HCT116 (cell line): ENCODE data around the gene ZCCHC3. TPM values are rescaled to one million over a fixed set of nuclear protein-coding genes. Genes with fewer than 3 reads are reported as not detected.

Experiments
- ATAC-seq: fragments of 200-7000 bp; cut with Tn5 transposase; 2 replicates; pipeline ENCODE4 v1.9.1; 2020; ENCODE audit warnings: mild to moderate bottlenecking, moderate library complexity
- BruUV-seq: library from RNA; stranded (reverse); fragments of 400-500 nt; replicated peaks from 2 replicates; lab custom pipeline; 2021; lab: Mats Ljungman, UMichigan
- CTCF ChIA-PET: fragments of 300-600 bp; sonication (Branson Sonifier 250); formaldehyde crosslinking; loops from one replicate; lab custom pipeline; 2021; ENCODE audit warnings: antibody characterized with exemption; lab: Charles Lee
- POLR2A ChIA-PET: fragments of 300-600, 350-600 bp; sonication (Branson Sonifier 250); formaldehyde crosslinking; loops from one replicate; lab custom pipeline; 2021; ENCODE audit warnings: antibody characterized with exemption; lab: Charles Lee
- RAD21 ChIA-PET, 2 experiments: fragments of 300-600 bp; sonication (Branson Sonifier 250); formaldehyde crosslinking; loops; one replicate each; lab custom pipeline; 2023; ENCODE audit warnings: low total read pairs in 2 of 2; ENCODE audit not compliant: uncharacterized antibody in 2 of 2, unreplicated experiment in 2 of 2, low non-redundant PET in 1 of 2; lab: Charles Lee
- DNase-seq: peaks from one replicate; pipeline ENCODE4 v3.0.0-alpha.2; 2010; ENCODE audit warnings: low read depth, low spot score
- H2AFZ ChIP-seq: fragments of 200-600 bp; shearing (Covaris generic), sonication (generic); 2 replicates; pipeline ENCODE4 v1.6.1; 2017; ENCODE audit warnings: low read depth, mixed run types, mixed read lengths, antibody characterized with exemption, low read length; ENCODE audit not compliant: poor library complexity, severe bottlenecking
- H3K27ac ChIP-seq: 2 replicates; pipeline ENCODE4 v1.5.1; 2012; ENCODE audit warnings: low read depth, low read length
- H3K27me3 ChIP-seq: fragments of 200-600 bp; sonication (generic); 2 replicates; pipeline ENCODE4 v1.6.1; 2016; ENCODE audit warnings: mixed run types, low read length, mixed read lengths; ENCODE audit not compliant: insufficient read depth
- H3K36me3 ChIP-seq, 2 experiments: fragments of 200-500 bp in 1 of 2; fragments of 200-600 bp in 1 of 2; sonication (Bioruptor generic) in 1 of 2; sonication (generic) in 1 of 2; 2 replicates each; pipeline versions ENCODE4 v1.5.1 to v1.6.1; 2014 to 2016; ENCODE audit warnings: low read length in 2 of 2, inconsistent platforms in 1 of 2, mixed read lengths in 1 of 2, mixed run types in 1 of 2; ENCODE audit not compliant: insufficient read depth in 2 of 2, control insufficient read depth in 1 of 2
- H3K4me1 ChIP-seq, 2 experiments: fragments of 200-600 bp in 1 of 2; sonication (generic) in 1 of 2; 2 replicates each; pipeline versions ENCODE4 v1.5.1 to v1.6.1; 2012 to 2017; ENCODE audit warnings: low read length in 2 of 2, inconsistent platforms in 1 of 2, mild to moderate bottlenecking in 1 of 2, mixed read lengths in 1 of 2, mixed run types in 1 of 2, moderate library complexity in 1 of 2; ENCODE audit not compliant: insufficient read depth in 2 of 2, control insufficient read depth in 1 of 2
- H3K4me2 ChIP-seq: fragments of 200-600 bp; sonication (generic); 2 replicates; pipeline ENCODE4 v1.6.1; 2017; ENCODE audit warnings: mixed run types, low read length, mixed read lengths
- H3K4me3 ChIP-seq, 2 experiments: fragments of 200-600 bp in 1 of 2; sonication (generic) in 1 of 2; replicated peaks in 1 of 2; 2 replicates each; pipeline ENCODE4 v1.5.1; 2011 to 2016; ENCODE audit warnings: low read length in 2 of 2, control low read depth in 1 of 2, low read depth in 1 of 2, mild to moderate bottlenecking in 1 of 2, mixed read lengths in 1 of 2, mixed run types in 1 of 2
- H3K79me2 ChIP-seq: fragments of 200-600 bp; sonication (generic); 2 replicates; pipeline ENCODE4 v1.6.1; 2017; ENCODE audit warnings: mild to moderate bottlenecking, mixed run types, low read length, moderate library complexity, mixed read lengths; ENCODE audit not compliant: insufficient read depth
- H3K9ac ChIP-seq: fragments of 200-600 bp; sonication (generic); 2 replicates; pipeline ENCODE4 v1.6.1; 2016; ENCODE audit warnings: low read length, mixed read lengths
- H3K9me2 ChIP-seq: fragments of 200-600 bp; sonication (generic), shearing (Covaris generic); 2 replicates; pipeline ENCODE4 v1.6.1; 2017; ENCODE audit warnings: mixed run types, mild to moderate bottlenecking, moderate library complexity; ENCODE audit not compliant: insufficient read depth
- H3K9me3 ChIP-seq, 2 experiments: fragments of 200-500 bp in 1 of 2; fragments of 200-600 bp in 1 of 2; sonication (Bioruptor generic) in 1 of 2; sonication (generic) in 1 of 2; 2 replicates each; pipeline ENCODE4 v1.6.1; 2014 to 2017; ENCODE audit warnings: low read length in 2 of 2, mixed read lengths in 2 of 2, inconsistent platforms in 1 of 2, low read depth in 1 of 2, mild to moderate bottlenecking in 1 of 2, mixed run types in 1 of 2, moderate library complexity in 1 of 2; ENCODE audit not compliant: control insufficient read depth in 1 of 2, insufficient read depth in 1 of 2
- H4K20me1 ChIP-seq: fragments of 200-600 bp; sonication (generic), shearing (Covaris generic); 2 replicates; pipeline ENCODE4 v1.6.1; 2017; ENCODE audit warnings: mixed run types, mild to moderate bottlenecking, moderate library complexity; ENCODE audit not compliant: insufficient read depth
- ATF3 ChIP-seq: IDR thresholded peaks from 2 replicates; pipeline ENCODE4 v1.6.1; 2012
- CBX3 ChIP-seq: IDR thresholded peaks from 2 replicates; pipeline ENCODE4 v1.6.1; 2012; ENCODE audit warnings: low read depth
- CEBPB ChIP-seq: IDR thresholded peaks from 2 replicates; pipeline ENCODE4 v1.6.1; 2012; ENCODE audit warnings: low read depth
- CTCF ChIP-seq, 3 experiments: fragments of 200-600 bp in 1 of 3; sonication (generic) in 1 of 3; IDR thresholded peaks in 2 of 3; conservative IDR thresholded peaks in 1 of 3; 2 replicates each; pipeline ENCODE4 v1.5.1; 2012 to 2017; ENCODE audit warnings: low read depth in 2 of 3, low read length in 2 of 3, antibody characterized with exemption in 1 of 3, borderline replicate concordance in 1 of 3, control low read depth in 1 of 3, mild to moderate bottlenecking in 1 of 3, mixed read lengths in 1 of 3, mixed run types in 1 of 3, moderate library complexity in 1 of 3; ENCODE audit not compliant: insufficient read depth in 1 of 3
- EGR1 ChIP-seq: IDR thresholded peaks from 2 replicates; pipeline ENCODE4 v1.6.1; 2012; ENCODE audit warnings: low read depth
- ELF1 ChIP-seq: IDR thresholded peaks from 2 replicates; pipeline ENCODE4 v1.6.1; 2012; ENCODE audit warnings: low read depth, borderline replicate concordance
- EZH2 ChIP-seq: fragments of 200-600 bp; sonication (generic); IDR thresholded peaks from 2 replicates; pipeline ENCODE4 v1.6.1; 2017; ENCODE audit warnings: antibody characterized with exemption, mixed run types
- EZH2phosphoT487 ChIP-seq: fragments of 200-600 bp; IDR thresholded peaks from 2 replicates; pipeline ENCODE4 v1.6.1; 2018; ENCODE audit warnings: antibody characterized with exemption, borderline replicate concordance
- FOSL1 ChIP-seq: IDR thresholded peaks from 2 replicates; pipeline ENCODE4 v1.6.1; 2012; ENCODE audit warnings: low read depth
- JUND ChIP-seq: IDR thresholded peaks from 2 replicates; pipeline ENCODE4 v1.6.1; 2012
- MAX ChIP-seq: IDR thresholded peaks from 2 replicates; pipeline ENCODE4 v1.6.1; 2012
- POLR2A ChIP-seq: IDR thresholded peaks from 2 replicates; pipeline ENCODE4 v1.7.0; 2011; ENCODE audit warnings: borderline replicate concordance; ENCODE audit not compliant: insufficient read depth, insufficient read length; ENCODE audit errors: extremely low read depth
- POLR2AphosphoS5 ChIP-seq: IDR thresholded peaks from 2 replicates; pipeline ENCODE4 v1.6.1; 2011; ENCODE audit warnings: mild to moderate bottlenecking, low read depth, low read length, moderate library complexity
- REST ChIP-seq: IDR thresholded peaks from 2 replicates; pipeline ENCODE4 v1.6.1; 2012; ENCODE audit warnings: low read depth
- SIN3A ChIP-seq: IDR thresholded peaks from 2 replicates; pipeline ENCODE4 v1.6.1; 2012; ENCODE audit warnings: low read depth
- SRF ChIP-seq: IDR thresholded peaks from 2 replicates; pipeline ENCODE4 v1.6.1; 2012; ENCODE audit warnings: low read depth
- YY1 ChIP-seq: IDR thresholded peaks from 2 replicates; pipeline ENCODE4 v1.6.1; 2011; ENCODE audit warnings: low read length, low read depth, moderate library complexity, mild to moderate bottlenecking; ENCODE audit not compliant: insufficient replicate concordance; ENCODE audit errors: extremely low read depth
- ZBTB33 ChIP-seq: IDR thresholded peaks from 2 replicates; pipeline ENCODE4 v1.6.1; 2011; ENCODE audit warnings: mild to moderate bottlenecking, low read length, moderate library complexity; ENCODE audit not compliant: insufficient replicate concordance; ENCODE audit errors: extremely low read depth
- ZNF274 ChIP-seq: fragments of 200-500 bp; sonication (Bioruptor generic); IDR thresholded peaks from 2 replicates; pipeline ENCODE4 v1.6.1; 2014; ENCODE audit warnings: mild to moderate bottlenecking, low read depth, low read length, inconsistent platforms
- intact Hi-C: fragments of 100-400 bp; cut with micrococcal nuclease; formaldehyde crosslinking; loops from 2 replicates; pipeline ENCODE4 v1.10.0; 2022
- total RNA-seq: library from RNA; stranded (reverse); gene quantifications from one replicate; pipeline ENCODE4 v1.2.1, GENCODE V29; 2021; ENCODE audit not compliant: unreplicated experiment

The ZCCHC3 gene
- total RNA-seq, 1 experiment from 2014 or later, result 19.3 TPM

- CTCF ChIA-PET, result interaction anchor here (0.9 to 1.9 kb wide), 2 partner anchors 8 to 481 kb away, joined by 3 to 5 read pairs; no protein-coding TSS in a partner anchor
- H3K36me3 ChIP-seq, result no peaks in the 10 kb centered on the region
- DNase-seq (no peak), ATAC-seq (no peak)
- no peak overlapping the region for H3K4me2 ChIP-seq
- no peaks in the 10 kb centered on the region for H3K9me3 ChIP-seq
- no TSS peak for BruUV-seq
- no peak overlapping the region for H2AFZ ChIP-seq
- no peaks in the 10 kb centered on the region for H3K9me2 ChIP-seq
- no peaks in the 10 kb centered on the region; a peak in 1 of 4 replicates for H3K4me1 ChIP-seq
- H3K4me3 ChIP-seq, result no peak overlapping the region
- H3K27me3 ChIP-seq, result no peaks in the 10 kb centered on the region; the same call in 1 of the 2 replicates
- no peak overlapping the region for H3K27ac ChIP-seq
- H3K9ac ChIP-seq, result no peak overlapping the region
- no peak for TF ChIP-seq EZH2
- no peak for TF ChIP-seq FOSL1
- no peak for TF ChIP-seq EGR1
- no peak for TF ChIP-seq SIN3A
- no peak for TF ChIP-seq JUND
- no peak for TF ChIP-seq YY1
- TF ChIP-seq POLR2AphosphoS5, result no peak
- no peak for TF ChIP-seq SRF
- no peak for TF ChIP-seq CBX3
- no peak for TF ChIP-seq REST
- no peak for TF ChIP-seq ATF3
- no peak for TF ChIP-seq EZH2phosphoT487
- no peak for TF ChIP-seq ZNF274
- no peak for TF ChIP-seq POLR2A
- TF ChIP-seq ZBTB33, result no peak
- no peak for TF ChIP-seq ELF1
- no peak for TF ChIP-seq CEBPB
- no peak for TF ChIP-seq MAX
- no peak for TF ChIP-seq CTCF (IDR thresholded peaks at IDR 0.05 in 2 of 3, conservative IDR thresholded peaks at IDR 0.05 in 1 of 3; ENCODE audit: borderline replicate concordance in 1 of 3, insufficient read depth in 1 of 3, low read depth in 2 of 3, low read length in 2 of 3)
- no peaks in the 10 kb centered on the region for H3K79me2 ChIP-seq
- POLR2A ChIA-PET, result no interaction called here
- RAD21 ChIA-PET, result interaction anchor here in 1 of 2 experiments (0.7 kb wide), 1 partner anchor 140 kb away, joined by 4 read pairs; no protein-coding TSS in a partner anchor
- H4K20me1 ChIP-seq, result no peaks in the 10 kb centered on the region
- intact Hi-C loops, result no loop called here
Measured at GRCh38 chr20:258269-258858, 39.0 kb upstream of the ZCCHC3 start.
